ENCODE results near the gene ZP1. TPM values are rescaled to one million over a fixed set of nuclear protein-coding genes. Genes with fewer than 3 reads are reported as not detected.

The ZP1 gene
- total and polyA plus RNA-seq, 8 donors = 0.11 TPM; not detected in 7

DNA sequence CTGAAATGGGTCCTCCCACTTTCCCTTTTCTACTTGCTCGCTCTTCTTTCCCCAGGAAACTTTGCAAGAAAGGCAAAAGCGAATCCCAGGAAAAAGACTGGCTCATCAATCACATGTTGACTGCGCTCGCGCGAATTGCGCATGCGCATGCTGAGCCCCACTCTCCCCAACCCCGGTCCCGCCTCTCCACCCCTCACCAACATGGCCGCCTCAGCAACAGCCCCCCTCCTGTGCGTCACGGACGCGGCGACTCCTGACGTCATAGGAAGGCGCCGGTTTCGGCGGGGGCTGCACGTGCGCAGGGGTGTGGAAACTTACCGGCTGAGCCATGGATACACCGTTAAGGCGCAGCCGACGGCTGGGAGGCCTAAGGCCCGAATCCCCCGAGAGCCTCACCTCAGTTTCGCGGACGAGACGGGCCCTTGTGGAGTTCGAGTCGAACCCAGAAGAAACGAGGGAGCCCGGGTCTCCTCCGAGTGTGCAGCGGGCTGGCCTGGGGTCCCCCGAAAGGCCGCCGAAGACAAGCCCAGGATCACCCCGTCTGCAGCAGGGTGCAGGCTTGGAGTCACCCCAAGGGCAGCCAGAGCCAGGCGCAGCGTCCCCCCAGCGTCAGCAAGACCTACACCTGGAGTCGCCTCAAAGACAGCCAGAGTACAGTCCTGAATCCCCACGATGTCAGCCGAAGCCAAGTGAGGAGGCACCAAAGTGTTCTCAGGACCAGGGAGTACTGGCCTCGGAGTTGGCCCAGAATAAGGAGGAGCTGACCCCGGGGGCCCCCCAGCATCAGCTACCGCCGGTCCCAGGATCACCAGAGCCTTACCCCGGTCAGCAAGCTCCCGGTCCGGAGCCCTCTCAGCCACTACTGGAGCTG is 25.3 kb upstream of the ZP1 start, which contains the start of gene CCDC86:
CCDC86 (plus strand) TSS at position 317 of the 871 bp plus-strand sequence; CDS start at position 329, 12 bp downstream.
- Histone ChIP-seq H3K27me3 (peaks cover 0 to 1% of the 10 kb centered on the region in 2 donors), H3K4me1 (peaks cover 23 to 47% of the 10 kb centered on the region in 2 donors), H3K27ac (peak within 1 kb of the TSS; percentile 55 to 59), H3K9me3 (no peaks in the 10 kb centered on the region), H3K36me3 (peaks cover 0 to 14% of the 10 kb centered on the region in 2 donors), H3K4me3 (peak within 1 kb of the TSS; percentile 81 to 90)
- ATAC-seq (peak; percentile 96), DNase-seq (peak; percentile 96 to 98 (median 98))
- intact Hi-C loops (cut with DNase I) = no loop called here
- TF ChIP-seq, protein P1, sequence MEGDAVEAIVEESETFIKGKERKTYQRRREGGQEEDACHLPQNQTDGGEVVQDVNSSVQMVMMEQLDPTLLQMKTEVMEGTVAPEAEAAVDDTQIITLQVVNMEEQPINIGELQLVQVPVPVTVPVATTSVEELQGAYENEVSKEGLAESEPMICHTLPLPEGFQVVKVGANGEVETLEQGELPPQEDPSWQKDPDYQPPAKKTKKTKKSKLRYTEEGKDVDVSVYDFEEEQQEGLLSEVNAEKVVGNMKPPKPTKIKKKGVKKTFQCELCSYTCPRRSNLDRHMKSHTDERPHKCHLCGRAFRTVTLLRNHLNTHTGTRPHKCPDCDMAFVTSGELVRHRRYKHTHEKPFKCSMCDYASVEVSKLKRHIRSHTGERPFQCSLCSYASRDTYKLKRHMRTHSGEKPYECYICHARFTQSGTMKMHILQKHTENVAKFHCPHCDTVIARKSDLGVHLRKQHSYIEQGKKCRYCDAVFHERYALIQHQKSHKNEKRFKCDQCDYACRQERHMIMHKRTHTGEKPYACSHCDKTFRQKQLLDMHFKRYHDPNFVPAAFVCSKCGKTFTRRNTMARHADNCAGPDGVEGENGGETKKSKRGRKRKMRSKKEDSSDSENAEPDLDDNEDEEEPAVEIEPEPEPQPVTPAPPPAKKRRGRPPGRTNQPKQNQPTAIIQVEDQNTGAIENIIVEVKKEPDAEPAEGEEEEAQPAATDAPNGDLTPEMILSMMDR (IDR thresholded peaks at IDR 0.05) = no peak

DNA sequence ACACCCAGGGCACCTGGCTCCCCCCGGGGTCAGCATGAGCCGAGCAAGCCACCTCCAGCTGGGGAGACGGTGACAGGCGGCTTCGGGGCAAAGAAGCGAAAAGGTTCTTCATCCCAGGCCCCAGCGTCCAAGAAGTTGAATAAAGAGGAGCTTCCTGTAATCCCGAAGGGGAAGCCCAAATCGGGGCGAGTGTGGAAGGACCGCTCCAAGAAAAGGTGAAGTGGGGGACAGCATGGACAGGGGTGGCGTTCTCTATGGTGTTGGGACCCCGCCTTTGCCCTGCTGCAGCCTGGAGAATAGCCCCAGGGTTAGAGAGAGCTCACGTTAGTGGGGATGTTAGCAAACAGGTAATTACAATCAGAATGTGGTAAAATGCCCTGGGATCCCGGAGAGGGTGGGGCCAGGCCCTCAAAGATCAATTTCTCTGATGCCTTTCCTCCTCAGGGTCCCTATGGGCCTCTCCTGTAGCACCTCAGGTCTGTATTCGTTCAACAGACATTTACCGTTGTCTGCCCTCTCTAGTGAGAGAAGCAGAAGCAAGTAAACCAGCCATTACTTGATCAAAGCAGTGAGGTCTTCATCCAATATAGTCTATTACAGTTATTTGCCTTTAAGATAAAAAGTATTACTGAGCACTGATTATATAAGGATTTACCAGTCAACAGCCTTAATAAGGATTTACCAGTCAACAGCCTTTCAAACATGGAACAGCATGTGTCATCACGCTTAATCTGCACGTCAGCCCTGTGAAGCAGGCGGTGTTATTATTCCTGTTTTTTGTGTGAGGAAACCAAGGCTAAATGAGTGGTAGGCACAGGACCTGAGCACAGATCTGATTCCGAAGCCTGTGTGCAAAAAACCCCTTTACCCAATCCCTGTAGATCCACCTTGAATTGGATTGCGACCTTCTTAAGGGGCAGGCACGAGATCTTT is 24.4 kb upstream of the ZP1 start:
- Histone ChIP-seq H3K27me3 (no peaks in the 10 kb centered on the region), H3K9me3 (no peaks in the 10 kb centered on the region), H3K4me1 (peaks cover 23 to 47% of the 10 kb centered on the region in 2 donors), H3K4me3 (peak overlapping the region; percentile 81 to 90), H3K27ac (peak overlapping the region in 1 of 2 donors; percentile 55), H3K36me3 (peaks cover 0 to 20% of the 10 kb centered on the region in 2 donors)
- intact Hi-C loops (cut with DNase I) = no loop called here
- DNase-seq = no peak
- no peak for ATAC-seq
- TF ChIP-seq, protein P1 (IDR thresholded peaks at IDR 0.05) = no peak

DNA sequence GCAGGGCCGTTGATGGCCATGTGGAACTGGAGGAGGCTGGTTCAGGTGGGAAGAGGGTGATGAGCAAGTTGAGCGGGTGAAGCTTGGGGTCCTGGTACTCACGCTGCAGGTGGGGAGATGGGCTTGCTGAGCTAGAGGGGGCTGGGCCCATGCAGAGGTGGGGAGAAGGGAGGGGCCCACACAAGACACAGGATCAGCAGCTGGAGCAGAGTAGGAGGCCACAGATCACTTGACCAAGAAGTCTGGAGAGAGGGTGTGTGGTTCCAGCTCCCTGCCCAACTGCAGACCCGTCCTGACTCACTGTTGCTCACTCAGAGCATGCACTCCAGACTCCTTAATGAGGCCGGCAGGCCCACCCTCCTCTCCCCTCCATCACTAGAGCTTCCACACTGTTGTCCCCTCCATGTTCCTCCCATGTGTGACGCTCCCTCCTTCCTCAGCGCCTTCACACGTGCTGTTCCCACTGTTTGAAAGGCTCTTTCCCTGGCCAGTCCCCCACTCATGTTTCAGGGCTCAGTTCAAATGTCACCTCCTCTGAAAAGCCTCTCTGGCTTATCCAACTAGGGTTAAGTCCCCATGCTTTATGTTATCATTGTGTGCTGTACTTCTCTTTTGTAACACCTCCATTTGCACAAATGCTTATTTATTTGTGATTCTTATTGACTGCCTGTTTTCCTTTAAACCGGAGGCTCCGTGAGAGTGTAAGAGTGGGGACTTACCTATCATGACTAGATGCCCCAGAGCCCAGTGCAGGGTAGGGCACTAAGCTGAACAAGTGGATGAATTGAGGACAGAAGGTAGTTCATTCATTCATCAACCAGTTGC is 23.1 kb upstream of the ZP1 start:
- no peak for DNase-seq
- H3K4me1 ChIP-seq = peaks cover 23 to 47% of the 10 kb centered on the region in 2 donors
- TF ChIP-seq, protein P1 (IDR thresholded peaks at IDR 0.05) = no peak
- no peaks in the 10 kb centered on the region for H3K27me3 ChIP-seq
- no peaks in the 10 kb centered on the region for H3K9me3 ChIP-seq
- no peak for ATAC-seq
- peaks cover 0 to 33% of the 10 kb centered on the region in 2 donors for H3K36me3 ChIP-seq
- no peak overlapping the region for H3K27ac ChIP-seq
- intact Hi-C loops (cut with DNase I) = no loop called here
- H3K4me3 ChIP-seq = peak overlapping the region in 1 of 2 donors; percentile 90

DNA sequence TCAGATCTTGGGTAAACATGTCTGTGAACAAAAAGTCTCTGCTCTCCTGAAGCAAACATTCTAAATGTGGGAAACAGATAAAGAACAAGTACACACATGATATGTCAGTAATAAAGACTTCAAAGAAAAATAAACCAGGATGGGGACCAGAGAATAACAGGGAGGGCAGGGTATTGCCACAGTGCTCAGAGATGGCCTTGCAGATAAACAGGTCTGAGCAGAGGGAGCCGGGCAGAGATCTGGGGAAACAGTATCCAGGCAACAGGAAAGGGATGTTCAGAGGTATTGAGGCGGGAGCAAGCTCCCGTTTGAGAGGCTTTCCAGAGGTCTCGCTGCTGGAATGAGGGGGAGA is 22.5 kb upstream of the ZP1 start:
- Histone ChIP-seq H3K9me3 (no peaks in the 10 kb centered on the region), H3K36me3 (peaks cover 0 to 39% of the 10 kb centered on the region in 2 donors), H3K4me3 (no peak overlapping the region), H3K27ac (no peak overlapping the region), H3K27me3 (no peaks in the 10 kb centered on the region), H3K4me1 (peaks cover 23 to 47% of the 10 kb centered on the region in 2 donors)
- ATAC-seq (no peak), DNase-seq (no peak)
- TF ChIP-seq, protein P1 (IDR thresholded peaks at IDR 0.05) = no peak
- intact Hi-C loops (cut with DNase I) = no loop called here

Data from left lung (tissue), 10 donors.